Mucosa of rectum (tissue), 2 donors: Measurements from ENCODE around the gene GARIN5A.

Experiments
- H3K27ac ChIP-seq, 2 donors: one replicate each; pipeline ENCODE4 v1.7.0; 2013; ENCODE audit warnings: inconsistent platforms in 2 of 2, low read depth in 2 of 2, low read length in 2 of 2
- H3K27me3 ChIP-seq, 2 donors: one replicate each; pipeline ENCODE4 v1.7.0; 2013; ENCODE audit warnings: low read length in 2 of 2; ENCODE audit not compliant: control insufficient read depth in 2 of 2, insufficient read depth in 2 of 2
- H3K36me3 ChIP-seq, 2 donors: one replicate each; pipeline ENCODE4 v1.7.0; 2013; ENCODE audit warnings: low read length in 2 of 2; ENCODE audit not compliant: control insufficient read depth in 2 of 2, insufficient read depth in 2 of 2
- H3K4me1 ChIP-seq, 2 donors: one replicate each; pipeline ENCODE4 v1.7.0; 2013; ENCODE audit warnings: low read length in 2 of 2, mild to moderate bottlenecking in 1 of 2; ENCODE audit not compliant: control insufficient read depth in 2 of 2, insufficient read depth in 2 of 2
- H3K4me3 ChIP-seq, 2 donors: one replicate each; pipeline ENCODE4 v1.7.0; 2013; ENCODE audit warnings: low read length in 2 of 2
- H3K9ac ChIP-seq, 2 donors: one replicate each; pipeline ENCODE4 v1.7.0; 2013; ENCODE audit warnings: low read length in 2 of 2, low read depth in 1 of 2, mild to moderate bottlenecking in 1 of 2
- H3K9me3 ChIP-seq, 2 donors: one replicate each; pipeline ENCODE4 v1.7.0; 2013; ENCODE audit warnings: low read length in 2 of 2; ENCODE audit not compliant: control insufficient read depth in 2 of 2
- donor health status: healthy.
- donor health status: Normal muscosa, but diverticular disease.

Gene GARIN5A

DNA sequence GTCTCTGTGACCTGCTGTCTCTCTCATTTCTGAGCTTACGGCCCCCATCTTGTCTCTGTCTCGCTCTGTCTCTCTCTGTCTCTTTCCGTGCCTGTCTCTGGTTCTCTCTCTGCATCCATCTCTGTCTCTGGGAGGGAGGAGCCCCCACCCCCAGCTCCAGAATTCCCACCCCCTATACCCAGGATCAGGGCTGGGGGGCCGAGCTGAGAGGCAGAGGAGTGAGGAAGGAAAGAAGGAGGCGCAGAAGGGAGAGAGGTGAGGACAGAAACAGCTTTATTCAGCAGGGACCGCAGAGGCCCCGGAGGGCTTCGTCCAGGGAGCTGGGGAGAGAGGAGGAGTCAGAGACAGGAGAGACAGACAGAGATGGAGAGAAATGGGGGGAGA lies 20.4 kb upstream of the GARIN5A start:
- H3K27me3 ChIP-seq = no peaks in the 10 kb centered on the region
- H3K9ac ChIP-seq = no peak overlapping the region
- no peaks in the 10 kb centered on the region for H3K9me3 ChIP-seq
- no peaks in the 10 kb centered on the region for H3K36me3 ChIP-seq
- peaks cover 0 to 4% of the 10 kb centered on the region in 2 donors for H3K4me1 ChIP-seq
- no peak overlapping the region for H3K27ac ChIP-seq
- H3K4me3 ChIP-seq = no peak overlapping the region

GRCh38 chr19:50496189-50497021 lies 19.8 kb upstream of the GARIN5A start:
- H3K36me3 ChIP-seq = no peaks in the 10 kb centered on the region
- H3K9ac ChIP-seq = no peak overlapping the region
- no peak overlapping the region for H3K4me3 ChIP-seq
- H3K4me1 ChIP-seq = peaks cover 0 to 3% of the 10 kb centered on the region in 2 donors
- no peak overlapping the region for H3K27ac ChIP-seq
- no peaks in the 10 kb centered on the region for H3K27me3 ChIP-seq
- H3K9me3 ChIP-seq = no peaks in the 10 kb centered on the region

DNA sequence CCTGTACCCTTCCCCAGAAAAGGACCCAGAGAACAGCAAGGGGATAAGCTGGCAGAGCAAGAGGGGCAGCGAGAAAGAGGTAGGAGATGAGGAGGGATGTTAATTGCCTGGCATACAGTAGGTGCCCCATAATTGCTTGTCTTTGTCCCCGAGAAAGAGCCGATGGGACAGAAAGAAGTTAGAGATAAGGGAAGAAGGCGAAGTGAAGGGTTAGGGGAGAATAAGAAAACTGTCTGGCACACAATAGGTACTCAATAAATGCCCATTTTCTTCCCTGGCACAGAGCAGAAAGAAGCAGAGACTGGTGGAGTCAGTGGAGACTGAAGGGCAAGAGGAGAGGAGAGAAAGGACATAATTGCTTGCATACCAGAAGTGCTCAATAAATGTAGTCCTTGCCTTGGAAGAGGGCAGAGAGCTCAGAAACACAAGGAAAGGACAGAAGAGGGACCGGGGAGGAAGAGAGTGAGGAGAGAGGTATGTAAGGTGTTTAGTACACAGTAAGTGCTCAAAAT lies 18.4 kb upstream of the GARIN5A start:
- no peak overlapping the region for H3K27ac ChIP-seq
- H3K27me3 ChIP-seq = no peaks in the 10 kb centered on the region
- H3K9me3 ChIP-seq = no peaks in the 10 kb centered on the region
- no peaks in the 10 kb centered on the region for H3K4me1 ChIP-seq
- no peak overlapping the region for H3K9ac ChIP-seq
- H3K4me3 ChIP-seq = no peak overlapping the region
- H3K36me3 ChIP-seq = peaks cover 0 to 2% of the 10 kb centered on the region in 2 donors

GRCh38 chr19:50494186-50495019 lies 17.8 kb upstream of the GARIN5A start:
- Histone ChIP-seq H3K27me3 (no peaks in the 10 kb centered on the region), H3K36me3 (peaks cover 0 to 2% of the 10 kb centered on the region in 2 donors), H3K4me3 (no peak overlapping the region), H3K27ac (no peak overlapping the region), H3K9ac (no peak overlapping the region), H3K9me3 (no peaks in the 10 kb centered on the region), H3K4me1 (no peaks in the 10 kb centered on the region)

DNA sequence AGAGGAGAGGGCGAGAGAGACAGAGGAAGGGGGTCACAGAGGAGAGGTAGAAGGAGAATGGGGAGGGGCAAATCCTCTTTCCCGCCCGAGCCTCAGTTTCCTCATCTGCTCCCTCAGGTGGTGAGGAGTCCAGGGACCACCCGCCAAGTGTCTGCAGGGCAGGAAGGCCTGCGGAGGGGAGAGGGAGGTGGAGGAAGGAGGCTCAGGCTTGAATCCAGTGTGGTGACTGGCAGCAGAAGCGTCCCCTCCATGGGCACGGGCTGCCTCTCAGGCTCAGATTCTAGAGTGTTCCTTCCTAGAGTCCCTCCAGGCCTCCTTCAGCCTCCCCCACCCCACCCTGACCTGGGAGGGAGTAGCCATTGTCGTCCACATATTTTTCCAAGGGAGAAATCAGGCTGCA lies 16.5 kb upstream of the GARIN5A start:
- no peaks in the 10 kb centered on the region for H3K4me1 ChIP-seq
- H3K27ac ChIP-seq = no peak overlapping the region
- H3K27me3 ChIP-seq = no peaks in the 10 kb centered on the region
- H3K9ac ChIP-seq = no peak overlapping the region
- H3K4me3 ChIP-seq = no peak overlapping the region
- peaks cover 0 to 2% of the 10 kb centered on the region in 2 donors for H3K36me3 ChIP-seq
- H3K9me3 ChIP-seq = no peaks in the 10 kb centered on the region

- H3K27ac ChIP-seq = no peak overlapping the region
- H3K9me3 ChIP-seq = no peaks in the 10 kb centered on the region
- H3K4me1 ChIP-seq = no peaks in the 10 kb centered on the region
- no peaks in the 10 kb centered on the region for H3K27me3 ChIP-seq
- H3K36me3 ChIP-seq = peaks cover 0 to 2% of the 10 kb centered on the region in 2 donors
- H3K9ac ChIP-seq = no peak overlapping the region
- no peak overlapping the region for H3K4me3 ChIP-seq
These were observed 15.8 kb upstream of the GARIN5A start for GRCh38 chr19:50492303-50493052.

- no peaks in the 10 kb centered on the region for H3K4me1 ChIP-seq
- H3K27me3 ChIP-seq = no peaks in the 10 kb centered on the region
- no peak overlapping the region for H3K4me3 ChIP-seq
- H3K9ac ChIP-seq = no peak overlapping the region
- no peak overlapping the region for H3K27ac ChIP-seq
- H3K36me3 ChIP-seq = peaks cover 0 to 2% of the 10 kb centered on the region in 2 donors
- H3K9me3 ChIP-seq = no peaks in the 10 kb centered on the region
These were observed 14.4 kb upstream of the GARIN5A start for GRCh38 chr19:50490991-50491472.

DNA sequence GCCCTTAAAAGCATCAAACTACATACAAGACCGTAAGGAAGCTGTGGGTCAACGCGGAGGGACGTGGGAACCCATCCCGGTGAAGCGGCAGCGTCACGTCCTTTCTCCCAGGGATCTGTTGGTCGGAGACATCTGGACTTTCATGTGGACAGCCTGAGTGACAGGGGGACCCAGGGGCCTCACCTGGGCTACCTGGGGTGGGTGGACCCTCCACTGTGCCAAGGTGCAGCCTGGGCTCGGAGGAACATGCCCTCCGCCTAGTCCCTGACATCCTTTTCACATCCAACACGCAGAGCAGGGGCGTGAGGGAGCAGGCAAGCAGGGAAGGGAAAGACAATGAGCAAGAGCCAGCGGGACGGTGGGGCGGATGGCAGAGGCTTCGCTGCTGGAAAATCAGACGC lies 13.8 kb upstream of the GARIN5A start:
- Histone ChIP-seq H3K27me3 (no peaks in the 10 kb centered on the region), H3K36me3 (peaks cover 0 to 2% of the 10 kb centered on the region in 2 donors), H3K9me3 (no peaks in the 10 kb centered on the region), H3K9ac (no peak overlapping the region), H3K4me3 (no peak overlapping the region), H3K27ac (no peak overlapping the region), H3K4me1 (no peaks in the 10 kb centered on the region)

DNA sequence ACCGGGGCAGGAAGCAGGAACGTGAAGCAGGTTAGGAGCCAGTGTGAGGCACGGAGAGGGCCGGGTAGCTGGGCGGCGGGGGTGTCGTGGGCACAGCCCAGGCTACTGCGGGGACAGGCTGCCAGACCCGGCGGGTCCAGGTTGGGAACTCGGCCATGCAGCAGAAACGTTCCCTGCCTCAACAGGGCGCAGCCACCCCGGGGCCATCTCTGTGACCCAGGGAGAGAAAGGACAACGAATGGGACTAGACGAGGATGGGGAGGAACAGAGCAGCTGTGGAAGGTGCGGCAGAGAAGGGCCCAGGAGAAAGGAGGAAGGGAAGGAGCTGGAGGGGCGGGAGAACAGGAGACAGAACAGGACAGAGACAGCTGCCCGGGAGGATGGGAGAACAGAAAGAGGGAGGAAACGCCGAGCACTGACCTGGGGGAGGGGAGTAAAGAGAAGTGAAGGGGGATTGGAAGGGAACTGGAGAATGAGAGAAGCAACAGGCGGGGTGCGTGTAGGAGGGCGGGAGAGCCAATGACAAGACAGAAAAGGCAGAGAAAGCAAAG lies 12.9 kb upstream of the GARIN5A start:
- no peak overlapping the region for H3K27ac ChIP-seq
- no peak overlapping the region for H3K9ac ChIP-seq
- no peak overlapping the region for H3K4me3 ChIP-seq
- H3K4me1 ChIP-seq = no peaks in the 10 kb centered on the region
- no peaks in the 10 kb centered on the region for H3K9me3 ChIP-seq
- no peaks in the 10 kb centered on the region for H3K27me3 ChIP-seq
- H3K36me3 ChIP-seq = peaks cover 0 to 2% of the 10 kb centered on the region in 2 donors
